GM04503 (cell line): ENCODE measurements around the gene UXS1.

ENCODE experiments used
- DNase-seq: peaks from one replicate; pipeline ENCODE4 v3.0.0-alpha.2; 2012; ENCODE audit warnings: low read depth

Gene UXS1

DNA sequence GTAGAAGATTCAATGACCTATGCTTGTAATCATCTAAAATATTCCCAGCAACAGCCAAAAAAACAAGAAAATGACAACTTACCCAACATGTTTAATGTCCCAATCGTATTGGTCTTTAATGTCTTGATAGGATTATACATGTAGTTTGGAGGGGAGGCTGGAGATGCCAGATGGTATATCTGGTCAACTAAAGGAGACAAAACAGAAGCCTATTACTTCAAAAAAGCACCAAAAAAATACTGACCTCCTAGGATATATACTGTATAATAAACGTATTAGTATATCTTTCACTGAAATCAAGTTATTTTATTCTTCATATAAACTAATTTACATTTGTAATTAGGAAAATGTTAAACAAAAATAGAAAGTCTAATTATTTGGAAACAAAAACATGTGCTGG lies 64.5 kb downstream of the UXS1 start:
- no peak for DNase-seq

DNA sequence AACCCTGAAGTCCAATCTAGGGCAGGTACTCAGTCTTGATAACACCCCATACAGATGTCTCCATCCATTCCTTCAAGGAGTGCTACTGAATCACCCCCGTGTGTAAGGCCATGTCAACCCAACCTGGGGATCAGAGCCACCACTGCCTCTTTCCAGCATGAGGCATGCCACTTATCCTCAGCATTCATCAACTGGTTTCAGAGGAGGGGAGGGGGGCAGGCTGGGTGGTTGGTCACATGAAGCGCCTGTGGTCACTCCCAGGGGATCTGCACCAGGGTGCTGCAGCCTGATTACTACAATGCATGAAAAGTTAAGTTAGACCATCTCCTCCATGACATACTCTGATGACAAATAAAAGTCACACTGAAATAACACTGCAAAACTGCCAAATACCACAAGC lies 65.0 kb downstream of the UXS1 start:
- no peak for DNase-seq

DNA sequence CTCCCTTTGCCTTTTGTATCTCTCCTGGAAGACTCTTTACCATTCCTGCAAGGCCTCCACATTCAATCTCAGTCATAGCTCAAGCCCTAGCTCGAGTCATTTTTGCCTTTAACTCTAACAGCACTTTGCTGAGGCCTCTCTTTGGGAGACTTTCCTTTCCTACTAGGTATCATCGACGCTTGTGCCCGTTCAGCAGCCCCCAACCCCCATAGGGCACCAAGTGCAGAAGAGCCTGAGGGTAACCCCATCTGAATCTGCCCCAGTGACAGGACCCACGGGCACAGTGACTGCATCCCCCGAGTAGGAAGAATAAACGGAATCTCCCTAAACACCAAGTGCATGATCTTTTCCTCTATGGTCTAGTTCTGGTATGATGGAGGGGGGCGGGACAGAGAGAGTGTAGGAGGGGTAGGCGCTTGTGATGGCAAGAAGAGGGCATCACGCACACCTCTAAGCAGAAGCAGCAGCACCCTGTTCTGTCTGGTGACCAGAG lies 66.3 kb downstream of the UXS1 start:
- no peak for DNase-seq

DNA sequence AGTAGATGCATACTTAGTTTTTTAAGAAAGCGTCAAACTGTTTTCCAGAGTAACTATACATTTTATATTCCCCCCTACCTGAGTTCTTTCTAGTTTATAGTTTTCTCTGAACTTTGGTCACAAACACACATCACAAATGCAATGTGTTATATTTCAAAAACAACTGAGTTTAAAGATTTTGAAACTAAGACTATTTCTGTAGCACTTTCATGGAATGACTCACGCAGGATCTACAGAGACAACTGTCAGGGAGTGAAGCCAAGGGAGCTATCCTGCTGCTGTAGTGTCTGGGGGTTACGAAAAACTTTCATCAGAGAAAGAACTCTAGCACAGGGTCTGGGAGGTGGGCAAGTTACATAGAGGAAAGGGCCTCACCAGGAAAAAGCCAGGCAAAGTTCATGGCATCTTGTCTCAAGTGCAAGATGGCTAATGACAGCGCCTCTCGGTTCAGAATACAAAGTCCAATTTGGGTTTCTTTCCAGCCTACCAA lies 66.8 kb downstream of the UXS1 start:
- no peak for DNase-seq

DNA sequence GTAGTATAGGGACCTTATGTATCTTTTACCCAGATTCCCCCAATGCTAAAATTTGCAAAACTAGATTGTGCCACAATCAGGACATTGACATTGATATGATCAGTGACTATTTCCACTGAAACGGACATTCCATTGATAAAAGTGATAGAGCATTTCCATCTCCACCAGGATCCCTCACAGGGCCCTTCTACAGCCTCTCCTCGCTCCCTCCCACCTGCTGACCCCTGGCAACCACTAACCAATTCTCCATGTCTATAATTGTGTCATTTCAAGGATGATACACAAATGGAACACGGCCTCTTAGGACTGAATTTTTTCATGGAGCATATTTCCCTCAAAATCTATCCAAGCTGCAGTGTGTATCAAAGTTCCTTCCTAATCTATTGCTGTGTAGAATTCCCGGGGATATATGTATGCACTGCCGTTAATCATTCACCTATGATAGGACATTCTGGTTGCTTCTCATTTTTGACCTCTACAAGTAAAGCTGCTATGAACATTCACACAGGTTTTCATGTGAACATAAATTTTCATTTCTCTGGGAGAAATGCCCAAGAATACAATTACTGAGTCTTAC lies 67.3 kb downstream of the UXS1 start:
- no peak for DNase-seq

DNA sequence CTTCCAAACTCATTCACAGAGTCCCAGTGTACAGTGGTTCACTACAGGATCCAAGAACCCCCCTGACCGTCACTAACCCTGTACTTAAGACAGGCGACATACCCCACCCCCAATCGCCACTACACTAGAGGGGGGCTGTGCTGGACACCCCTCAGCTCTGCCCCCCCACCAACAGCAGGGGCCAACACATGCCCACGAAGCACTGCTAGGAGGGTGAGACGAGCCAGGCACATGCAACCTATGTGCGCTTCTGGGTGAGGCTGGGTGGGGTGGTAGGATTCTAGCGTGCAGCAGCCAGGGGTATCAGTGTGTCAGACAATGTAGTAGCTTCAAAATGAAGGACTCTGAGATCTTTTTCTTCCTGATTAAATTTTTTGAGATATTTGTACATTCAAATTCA lies 67.8 kb downstream of the UXS1 start:
- DNase-seq = no peak

DNA sequence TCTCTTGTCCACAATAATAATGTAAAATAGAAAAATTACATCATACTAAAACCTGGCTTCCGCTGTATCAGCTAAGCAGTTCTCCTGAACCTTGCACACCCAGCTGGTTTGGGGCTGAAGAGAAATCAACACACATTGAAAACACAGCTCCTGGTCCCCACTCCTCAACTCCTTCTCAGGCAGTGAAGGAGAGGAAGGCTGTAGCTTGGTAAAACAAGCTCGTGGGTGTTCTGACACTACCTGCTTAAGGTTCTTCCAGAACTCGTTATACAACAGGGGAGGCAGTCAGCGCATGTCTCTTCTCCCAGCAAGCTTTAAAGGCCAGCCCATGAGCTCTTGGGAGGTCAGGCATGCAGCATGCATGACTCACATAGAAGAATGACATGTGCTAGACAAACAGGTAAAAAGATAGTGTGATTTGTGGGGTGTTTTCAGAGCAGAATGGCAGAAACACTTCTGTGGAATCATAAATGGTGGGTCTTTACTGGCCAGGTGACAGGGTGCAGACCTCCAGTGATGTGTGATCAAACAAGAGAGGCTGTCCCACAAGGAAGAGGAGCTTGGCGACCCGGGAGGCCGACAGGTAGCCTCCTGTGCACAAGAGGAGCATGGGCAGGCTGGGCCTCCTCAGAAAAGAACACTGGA lies 69.1 kb downstream of the UXS1 start:
- DNase-seq = no peak

DNA sequence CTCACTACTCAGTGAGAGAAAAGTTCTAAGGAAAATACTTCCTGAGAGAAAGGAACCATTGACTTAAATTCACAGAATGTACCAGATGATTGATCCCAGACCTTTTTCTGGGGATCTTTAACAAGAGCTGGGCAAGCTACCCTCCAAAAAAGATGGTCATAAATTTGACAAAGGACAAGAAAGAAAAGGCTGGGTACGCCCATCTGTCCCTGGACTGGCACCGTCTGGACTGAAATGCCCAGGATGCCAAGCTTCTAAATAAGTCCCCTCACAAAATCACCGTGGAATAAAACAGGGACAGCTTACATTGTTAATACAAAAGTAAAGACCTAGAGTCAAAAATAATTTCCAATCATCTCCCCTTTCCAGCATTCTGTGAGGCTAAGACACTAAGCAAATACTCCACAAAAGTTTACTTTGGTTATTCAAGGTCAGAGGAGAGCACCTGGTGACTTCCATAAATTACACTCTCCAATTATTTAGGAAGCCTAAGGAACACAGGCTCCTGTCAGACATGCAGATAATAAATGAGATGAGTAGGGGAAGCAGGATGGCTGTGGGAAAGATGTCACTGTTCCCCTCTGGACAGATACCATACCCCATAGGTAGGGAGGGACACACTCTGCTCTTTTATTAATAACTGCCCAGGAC lies 69.9 kb downstream of the UXS1 start:
- no peak for DNase-seq

DNA sequence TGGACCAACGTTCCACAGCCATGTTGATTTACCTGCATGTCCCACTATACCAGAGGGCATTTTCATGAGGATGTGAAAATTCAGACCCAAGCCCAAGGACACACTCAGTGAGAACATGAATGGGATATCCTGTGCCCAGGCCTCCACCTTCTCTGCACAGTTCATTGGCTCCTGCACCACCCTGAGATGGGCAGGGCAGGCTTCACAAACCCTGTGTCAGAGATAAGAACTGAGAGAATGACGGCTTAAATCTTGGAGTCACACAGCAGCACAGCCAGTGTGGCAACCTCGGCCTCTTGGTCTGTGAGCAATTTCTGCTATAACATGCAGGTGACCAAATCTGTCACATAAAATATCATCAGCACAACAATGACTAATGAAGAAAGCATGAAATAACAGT lies 71.9 kb downstream of the UXS1 start:
- no peak for DNase-seq

DNA sequence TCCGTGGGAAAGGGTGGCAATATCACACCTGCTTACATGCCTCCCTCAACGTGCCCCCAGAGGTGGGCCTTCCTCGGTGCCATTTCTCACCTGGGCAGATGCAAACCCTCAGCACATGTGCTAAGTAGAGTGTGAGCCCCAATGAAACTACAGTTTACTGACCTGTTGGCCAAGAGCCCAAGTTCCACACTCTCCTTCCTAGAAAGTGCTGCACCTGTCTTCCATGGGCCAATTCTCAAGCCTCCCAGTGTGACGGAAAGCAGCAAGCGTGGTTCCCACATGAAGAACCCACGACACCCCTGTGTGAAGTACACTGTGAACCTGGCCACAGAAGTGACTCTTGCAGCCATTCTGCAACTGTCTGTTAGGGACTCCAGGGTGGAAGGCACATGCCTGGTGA lies 73.7 kb downstream of the UXS1 start:
- DNase-seq = no peak

DNA sequence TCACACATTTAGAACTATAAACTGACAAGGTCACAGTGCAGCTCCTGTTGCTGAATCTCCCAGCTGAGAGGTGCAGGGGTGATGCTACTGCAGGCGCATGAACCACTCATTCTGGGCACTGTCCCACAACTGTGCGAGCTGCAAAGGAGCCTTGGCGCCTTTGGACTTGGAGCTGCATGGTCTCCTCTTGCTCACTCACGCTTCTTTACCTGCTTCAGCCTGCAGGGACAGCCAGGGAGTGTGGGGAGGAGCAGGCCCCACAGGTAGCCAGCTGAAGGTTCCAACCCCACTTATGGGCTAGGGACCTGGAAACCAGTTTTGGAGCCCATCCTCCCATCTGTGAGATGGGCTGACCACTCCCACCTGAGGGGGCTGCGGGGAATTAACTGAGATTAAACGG lies 75.0 kb downstream of the UXS1 start:
- no peak for DNase-seq

DNA sequence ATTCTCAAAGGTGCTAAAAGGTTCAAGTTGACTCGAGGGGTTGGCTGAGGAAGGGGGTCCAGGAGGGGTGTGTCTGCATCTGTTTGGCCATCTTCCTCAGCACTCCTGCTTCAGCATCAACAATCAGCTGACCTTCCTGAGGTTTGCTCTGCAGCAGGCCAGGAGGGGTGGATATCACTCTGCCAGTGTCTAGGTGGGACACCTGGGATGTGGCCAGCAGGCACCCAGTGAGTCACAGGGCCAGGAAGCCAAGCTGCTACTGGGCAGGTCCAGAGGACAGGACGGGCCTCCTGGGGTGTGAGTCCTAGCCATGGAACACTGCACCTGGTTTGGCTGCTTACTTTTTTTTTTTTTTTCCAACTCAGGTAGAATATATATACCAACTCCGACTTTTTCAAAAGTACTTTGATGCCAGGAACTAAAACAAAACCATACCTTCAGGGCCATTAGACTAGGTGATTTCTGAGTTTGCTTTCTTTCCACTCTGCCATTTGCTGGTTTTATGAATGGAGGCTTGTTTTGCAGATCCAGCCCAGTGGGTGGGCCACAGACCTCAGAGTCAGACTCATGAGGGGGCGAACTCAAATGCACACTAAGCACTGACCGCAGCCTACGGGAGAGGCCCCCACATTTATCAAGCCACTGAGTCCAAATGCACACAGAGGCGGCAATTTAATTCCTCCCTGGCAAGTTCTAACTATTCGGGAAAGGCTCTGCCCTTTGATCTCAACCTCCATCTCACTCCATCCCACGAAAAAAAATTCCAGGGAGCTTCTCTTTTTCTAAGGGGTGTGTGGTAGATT lies 76.0 kb downstream of the UXS1 start:
- no peak for DNase-seq

DNA sequence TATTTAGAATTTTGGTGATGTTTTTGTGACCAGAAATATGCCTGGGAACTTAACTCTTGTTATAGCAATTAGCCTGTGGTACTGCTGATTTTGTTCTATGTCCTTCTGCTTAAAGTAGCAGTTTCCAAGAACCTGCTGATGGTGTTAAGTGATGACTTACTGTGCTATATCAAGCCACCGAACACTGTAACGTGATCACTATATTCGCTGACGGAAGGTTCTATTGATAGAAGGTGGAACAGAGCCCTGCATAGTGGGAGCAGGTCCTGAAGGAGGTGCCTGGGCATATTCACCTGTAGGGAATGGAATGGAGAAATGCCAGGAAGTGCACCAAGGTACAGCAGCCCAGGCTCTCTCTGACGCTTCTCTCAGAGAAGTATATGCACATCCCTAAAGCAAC lies 76.8 kb downstream of the UXS1 start:
- DNase-seq = no peak

DNA sequence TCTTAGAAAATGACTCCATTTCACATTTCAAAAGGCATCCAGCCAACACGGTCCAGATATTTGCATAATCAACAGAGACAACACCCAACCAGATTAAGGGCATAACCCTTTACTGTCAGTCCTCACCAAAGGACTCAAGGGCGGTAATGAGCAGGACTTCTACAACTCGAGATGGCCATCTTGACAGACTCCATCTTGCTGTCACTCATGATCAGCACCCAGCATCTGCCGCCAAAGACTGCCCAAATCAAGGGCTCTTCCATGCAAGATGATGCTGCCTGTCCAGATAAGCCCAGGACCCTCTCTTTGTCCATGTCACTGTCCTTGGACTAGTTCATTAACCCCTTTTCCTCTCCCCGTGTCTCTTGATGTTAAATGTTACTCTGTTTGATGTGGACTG lies 77.9 kb downstream of the UXS1 start:
- no peak for DNase-seq

DNA sequence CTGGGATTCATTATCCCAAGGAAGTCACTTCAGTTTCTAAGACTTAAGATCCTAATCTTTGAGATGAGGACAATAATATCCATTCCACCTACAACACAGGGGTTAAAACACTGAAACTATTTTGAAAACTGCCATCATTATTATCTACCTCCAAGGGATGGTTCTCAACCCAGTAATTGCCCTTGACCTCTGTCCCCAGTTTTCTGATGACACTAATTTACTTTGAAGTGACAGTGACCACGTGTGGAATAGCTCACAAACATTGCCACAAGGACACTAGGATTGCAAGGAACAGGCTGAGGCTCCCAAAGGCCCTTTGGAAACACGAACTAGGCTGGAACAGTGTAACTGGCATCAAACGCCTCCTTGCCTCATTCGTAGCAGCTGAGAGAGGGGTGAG lies 78.4 kb downstream of the UXS1 start:
- DNase-seq = no peak

DNA sequence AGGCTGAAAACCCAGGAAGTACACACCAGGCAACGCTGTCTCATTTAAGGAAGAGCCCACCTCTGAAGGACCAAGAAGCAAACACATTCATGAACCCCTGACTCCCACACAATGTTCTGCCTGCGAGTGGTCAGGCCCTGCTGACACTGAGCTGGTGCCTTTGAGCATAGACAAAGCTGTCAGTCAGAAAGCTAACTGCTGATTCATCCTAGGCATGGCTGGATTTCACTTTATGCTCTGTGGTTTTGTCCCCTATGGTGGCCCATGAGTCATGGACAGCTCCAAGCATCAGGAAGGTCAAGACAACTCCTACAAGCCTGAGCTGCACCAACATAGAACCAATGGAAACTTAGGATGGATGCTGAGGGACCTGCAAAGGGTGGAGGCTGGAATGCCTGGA lies 78.9 kb downstream of the UXS1 start:
- peak; percentile 33 for DNase-seq

DNA sequence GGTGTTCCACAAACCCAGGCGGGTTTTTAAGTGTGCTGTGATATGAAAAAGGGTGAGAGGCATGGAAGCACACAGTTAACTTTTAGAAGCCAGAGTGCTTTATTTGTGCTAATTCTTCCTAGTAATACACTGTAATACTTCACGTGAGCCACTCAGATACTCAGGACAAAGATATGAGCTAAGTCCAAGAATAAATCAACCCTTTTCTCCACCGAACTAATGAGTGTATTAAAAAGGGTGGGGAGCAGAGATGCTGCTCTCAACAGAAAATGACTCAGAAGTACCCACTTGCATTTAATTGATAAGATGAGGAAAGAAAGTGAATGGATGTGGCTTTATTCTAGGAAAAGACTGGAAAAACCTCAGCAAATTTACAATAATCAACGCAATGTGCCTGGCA lies 79.9 kb downstream of the UXS1 start:
- no peak for DNase-seq

DNA sequence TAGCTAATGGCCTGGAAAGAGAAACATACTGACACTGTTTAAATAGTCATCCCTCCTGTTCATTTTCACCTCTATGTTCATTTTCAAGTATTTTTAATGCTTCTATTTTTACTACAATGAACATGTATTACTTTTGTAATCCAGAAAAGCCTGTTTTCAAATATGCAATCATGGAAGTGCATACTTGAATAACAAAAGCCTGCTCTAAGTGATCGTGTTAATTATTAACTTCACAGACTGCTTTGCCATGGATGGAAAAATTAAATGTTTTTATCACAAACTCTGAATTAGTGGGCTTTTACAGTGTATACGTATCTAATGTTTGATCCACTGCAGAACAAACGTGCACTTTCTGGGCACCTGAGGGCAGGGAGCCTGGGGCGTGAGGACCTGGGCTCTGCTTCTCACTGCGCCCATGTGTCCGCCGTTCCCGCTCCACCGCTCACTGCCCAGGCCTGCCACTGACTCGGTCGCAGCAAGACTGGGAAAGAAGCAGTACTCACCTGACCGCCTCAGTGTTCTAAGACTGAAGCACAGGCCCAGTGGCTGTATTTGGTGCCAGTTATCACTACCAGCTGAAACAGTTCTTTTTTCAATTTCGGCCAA lies 80.6 kb downstream of the UXS1 start:
- no peak for DNase-seq

DNA sequence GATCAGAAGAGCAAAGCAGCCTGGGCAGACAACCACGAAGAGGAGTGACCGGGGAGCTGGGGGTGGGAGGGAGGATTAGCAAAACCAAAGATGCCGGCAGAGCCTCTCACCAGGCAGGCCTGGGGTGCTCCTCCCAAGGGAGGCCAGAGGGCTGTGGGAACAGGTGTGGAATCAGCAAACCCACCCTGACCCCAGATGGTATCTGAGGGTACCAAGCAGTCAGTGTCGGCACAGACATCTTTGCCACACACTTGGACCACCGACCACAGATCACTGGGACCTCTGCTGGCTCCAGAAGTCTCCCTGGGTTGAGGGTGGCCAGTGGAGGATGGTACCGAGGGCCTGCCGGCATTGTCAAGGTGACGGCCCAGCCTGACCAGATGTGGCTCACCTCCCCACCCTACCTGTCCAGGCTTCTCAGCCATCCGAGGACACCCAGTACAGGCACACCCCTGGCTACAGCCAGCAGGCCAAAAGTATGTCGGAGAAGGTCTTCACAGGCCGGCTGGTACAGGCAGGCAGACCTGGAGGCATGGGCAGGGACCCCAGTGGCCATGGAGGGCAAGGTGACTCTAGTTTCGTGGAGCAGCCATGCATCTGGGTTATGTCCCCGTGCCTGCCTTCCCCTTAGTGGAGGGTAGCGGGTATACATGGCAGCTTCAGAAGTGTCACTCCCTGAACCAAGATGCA lies 82.1 kb downstream of the UXS1 start:
- DNase-seq = no peak

DNA sequence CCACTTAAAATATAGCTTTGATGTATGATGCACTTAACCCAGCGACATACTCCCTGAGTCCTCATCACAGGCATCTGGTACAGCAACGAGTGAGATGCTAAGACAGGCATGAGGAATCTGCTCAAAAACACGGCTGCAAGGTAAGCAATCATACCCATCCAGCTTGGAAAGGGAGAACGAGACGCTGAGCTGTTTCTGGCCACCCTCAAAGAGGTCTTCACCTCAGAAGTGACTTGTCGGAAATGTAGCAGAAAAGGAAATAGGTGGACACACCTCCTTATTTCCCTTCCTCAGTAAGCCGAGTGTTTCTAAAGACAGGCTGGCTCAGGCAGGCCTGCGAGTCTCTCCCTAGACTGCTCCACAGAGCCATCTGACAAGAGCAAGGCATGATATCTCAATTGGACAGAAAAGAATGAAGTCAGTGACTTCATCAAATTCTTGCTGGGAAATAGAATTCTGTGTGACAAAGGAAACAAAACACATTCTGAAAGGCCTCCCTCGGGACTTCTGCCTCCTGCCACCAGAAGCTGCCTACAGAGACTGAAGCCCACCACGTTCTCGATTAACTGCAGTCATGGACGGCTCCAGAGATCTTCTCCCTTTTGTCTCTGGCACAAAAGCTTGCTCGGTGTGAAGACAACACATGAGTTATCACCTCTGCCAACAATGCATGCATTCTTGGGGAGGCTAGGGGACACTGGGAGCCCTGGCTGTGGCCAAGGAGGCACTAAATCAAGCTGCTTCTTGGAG lies 84.3 kb downstream of the UXS1 start:
- no peak for DNase-seq

DNA sequence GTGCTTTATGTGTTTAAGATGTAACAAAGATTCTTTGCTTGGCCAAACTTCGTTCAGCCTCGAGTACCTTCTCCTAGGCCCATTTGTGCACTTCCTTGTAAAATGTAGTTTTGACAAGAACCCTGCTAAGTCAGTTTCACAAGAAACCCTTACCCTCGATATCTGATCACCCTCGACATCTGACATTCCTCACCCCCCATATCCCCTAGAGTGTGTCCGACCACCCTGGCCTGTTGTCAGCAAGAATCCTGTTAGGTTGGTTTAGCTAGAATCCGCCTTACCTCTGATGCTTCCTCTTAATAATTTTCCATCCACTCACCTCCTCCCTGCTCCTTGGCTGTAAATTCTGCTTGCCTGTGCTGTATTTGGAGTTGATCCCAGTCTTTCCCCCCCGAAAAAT lies 85.3 kb downstream of the UXS1 start:
- no peak for DNase-seq
